Measurements from ENCODE around the gene LSP1.

LSP1 gene

DNA sequence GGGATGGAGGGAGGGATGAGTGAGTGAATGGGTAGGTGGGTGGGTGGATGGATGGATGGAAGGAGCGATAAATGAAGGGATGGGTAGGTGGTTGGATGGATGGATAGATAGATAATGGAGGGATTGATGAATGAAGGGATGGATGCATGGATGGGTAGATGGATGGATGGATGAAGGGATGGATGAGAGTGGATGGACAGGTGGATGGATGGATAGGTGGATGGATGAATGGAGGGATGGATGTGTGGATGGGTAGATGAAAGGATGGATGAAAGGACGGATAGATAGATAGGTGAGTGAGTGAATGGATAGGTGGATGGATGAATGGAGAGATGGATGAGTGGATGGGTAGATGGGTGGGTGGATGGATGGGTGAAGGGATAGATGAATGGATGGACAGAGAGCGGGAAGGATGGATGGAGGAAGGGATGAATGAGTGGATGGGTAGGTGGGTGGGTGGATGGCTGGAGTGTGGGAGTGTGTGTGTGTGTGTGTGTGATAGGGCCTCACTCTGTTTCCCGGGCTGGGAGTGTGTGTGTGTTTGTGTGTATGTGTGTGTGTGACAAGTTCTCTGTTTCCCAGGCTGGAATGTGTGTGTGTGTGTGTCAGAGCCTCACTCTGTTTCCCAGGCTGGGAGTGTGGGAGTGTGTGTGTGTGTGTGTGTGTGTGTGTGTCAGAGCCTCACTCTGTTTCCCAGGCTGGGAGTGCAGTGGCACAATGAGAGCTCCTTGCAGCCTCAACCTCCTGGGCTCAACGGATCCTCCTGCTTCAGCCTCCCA, 40.9 kb downstream of the LSP1 start:
- TF ChIP-seq FOXM1 (IDR thresholded peaks at IDR 0.05; ENCODE audit: borderline replicate concordance, low read depth), result no peak

DNA sequence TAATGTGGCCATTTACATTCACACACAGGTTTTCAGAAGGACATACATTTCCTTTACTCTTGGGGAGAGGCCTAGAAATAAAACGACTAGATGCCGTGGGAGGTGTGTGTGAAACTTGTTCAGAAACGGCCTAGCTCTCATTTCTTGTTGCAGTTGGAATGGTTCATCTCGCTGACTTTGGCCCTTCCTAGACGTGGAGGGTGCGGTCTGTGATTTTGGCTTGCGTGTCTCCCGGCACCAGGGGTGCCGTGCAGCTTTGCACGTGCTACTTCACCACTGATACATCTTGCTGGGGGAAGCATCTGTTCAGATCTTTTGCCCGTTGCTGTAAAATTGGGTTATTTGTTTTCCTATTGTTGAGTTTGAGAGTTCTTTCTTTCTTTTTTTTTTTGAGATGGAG, 41.9 kb downstream of the LSP1 start:
- no peak for TF ChIP-seq TAF1 (IDR thresholded peaks at IDR 0.05; ENCODE audit: low read depth)
- TF ChIP-seq TCF12 (IDR thresholded peaks at IDR 0.05; ENCODE audit: low read depth), result no peak
- TF ChIP-seq, protein P1, sequence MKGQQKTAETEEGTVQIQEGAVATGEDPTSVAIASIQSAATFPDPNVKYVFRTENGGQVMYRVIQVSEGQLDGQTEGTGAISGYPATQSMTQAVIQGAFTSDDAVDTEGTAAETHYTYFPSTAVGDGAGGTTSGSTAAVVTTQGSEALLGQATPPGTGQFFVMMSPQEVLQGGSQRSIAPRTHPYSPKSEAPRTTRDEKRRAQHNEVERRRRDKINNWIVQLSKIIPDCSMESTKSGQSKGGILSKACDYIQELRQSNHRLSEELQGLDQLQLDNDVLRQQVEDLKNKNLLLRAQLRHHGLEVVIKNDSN (IDR thresholded peaks at IDR 0.05), result no peak
- TF ChIP-seq TEAD4 (IDR thresholded peaks at IDR 0.05), result no peak
- TF ChIP-seq, protein P2, sequence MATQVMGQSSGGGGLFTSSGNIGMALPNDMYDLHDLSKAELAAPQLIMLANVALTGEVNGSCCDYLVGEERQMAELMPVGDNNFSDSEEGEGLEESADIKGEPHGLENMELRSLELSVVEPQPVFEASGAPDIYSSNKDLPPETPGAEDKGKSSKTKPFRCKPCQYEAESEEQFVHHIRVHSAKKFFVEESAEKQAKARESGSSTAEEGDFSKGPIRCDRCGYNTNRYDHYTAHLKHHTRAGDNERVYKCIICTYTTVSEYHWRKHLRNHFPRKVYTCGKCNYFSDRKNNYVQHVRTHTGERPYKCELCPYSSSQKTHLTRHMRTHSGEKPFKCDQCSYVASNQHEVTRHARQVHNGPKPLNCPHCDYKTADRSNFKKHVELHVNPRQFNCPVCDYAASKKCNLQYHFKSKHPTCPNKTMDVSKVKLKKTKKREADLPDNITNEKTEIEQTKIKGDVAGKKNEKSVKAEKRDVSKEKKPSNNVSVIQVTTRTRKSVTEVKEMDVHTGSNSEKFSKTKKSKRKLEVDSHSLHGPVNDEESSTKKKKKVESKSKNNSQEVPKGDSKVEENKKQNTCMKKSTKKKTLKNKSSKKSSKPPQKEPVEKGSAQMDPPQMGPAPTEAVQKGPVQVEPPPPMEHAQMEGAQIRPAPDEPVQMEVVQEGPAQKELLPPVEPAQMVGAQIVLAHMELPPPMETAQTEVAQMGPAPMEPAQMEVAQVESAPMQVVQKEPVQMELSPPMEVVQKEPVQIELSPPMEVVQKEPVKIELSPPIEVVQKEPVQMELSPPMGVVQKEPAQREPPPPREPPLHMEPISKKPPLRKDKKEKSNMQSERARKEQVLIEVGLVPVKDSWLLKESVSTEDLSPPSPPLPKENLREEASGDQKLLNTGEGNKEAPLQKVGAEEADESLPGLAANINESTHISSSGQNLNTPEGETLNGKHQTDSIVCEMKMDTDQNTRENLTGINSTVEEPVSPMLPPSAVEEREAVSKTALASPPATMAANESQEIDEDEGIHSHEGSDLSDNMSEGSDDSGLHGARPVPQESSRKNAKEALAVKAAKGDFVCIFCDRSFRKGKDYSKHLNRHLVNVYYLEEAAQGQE (IDR thresholded peaks at IDR 0.05; ENCODE audit: low read depth), result no peak
- TF ChIP-seq EGR1 (IDR thresholded peaks at IDR 0.05), result no peak

DNA sequence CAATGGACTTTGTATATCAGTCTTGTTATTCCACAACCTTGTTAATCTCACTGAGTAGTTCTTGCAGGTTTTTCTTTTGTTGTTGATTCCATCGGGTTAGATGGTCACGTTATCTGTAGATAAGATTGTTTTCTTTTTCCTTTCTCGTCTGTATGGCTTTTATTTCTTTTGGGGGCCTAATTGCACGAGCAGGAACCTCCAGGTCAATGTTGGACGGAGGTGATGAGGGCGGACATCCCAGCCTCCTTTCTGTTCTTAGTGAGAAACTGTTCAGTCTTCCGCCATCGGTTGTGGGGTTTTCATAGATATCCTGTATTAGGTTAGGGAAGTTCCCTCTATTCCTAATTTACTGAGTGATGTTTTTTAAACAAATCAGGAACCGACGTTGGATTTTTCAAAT, 43.6 kb downstream of the LSP1 start:
- TF ChIP-seq ZBTB7A (IDR thresholded peaks at IDR 0.05; ENCODE audit: low read depth) (no peak), FOXM1 (IDR thresholded peaks at IDR 0.05; ENCODE audit: borderline replicate concordance, low read depth) (no peak), TAF1 (IDR thresholded peaks at IDR 0.05; ENCODE audit: low read depth) (no peak), CEBPB (IDR thresholded peaks at IDR 0.05) (no peak), TEAD4 (IDR thresholded peaks at IDR 0.05) (no peak), EP300 (IDR thresholded peaks at IDR 0.05; ENCODE audit: borderline replicate concordance) (no peak)
- TF ChIP-seq, protein P2 (IDR thresholded peaks at IDR 0.05; ENCODE audit: low read depth), result no peak

DNA sequence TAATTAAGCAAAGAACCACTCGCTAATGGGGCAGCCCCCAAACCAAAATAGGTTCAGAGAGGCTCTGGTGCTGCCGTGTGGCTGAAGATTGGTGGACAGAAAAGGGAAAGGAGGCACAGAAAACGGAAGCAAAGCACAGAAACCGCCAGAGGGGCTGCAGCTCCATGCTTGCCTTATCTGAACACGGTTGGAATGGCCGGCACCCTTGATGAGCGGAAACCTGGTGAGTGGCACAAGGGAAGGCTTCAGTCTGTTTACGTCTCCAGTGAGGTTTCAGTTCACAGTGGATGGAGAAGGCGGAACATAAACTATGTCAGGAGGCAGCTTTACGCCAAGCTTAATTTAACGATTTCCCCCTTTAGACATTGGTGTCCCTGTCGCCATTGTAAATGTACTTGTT, 44.0 kb downstream of the LSP1 start:
- TF ChIP-seq NFIC (IDR thresholded peaks at IDR 0.05), result no peak
- TF ChIP-seq EGR1 (IDR thresholded peaks at IDR 0.05), result no peak
- TF ChIP-seq, protein P1 (IDR thresholded peaks at IDR 0.05), result no peak
- no peak for TF ChIP-seq ZBTB7A (IDR thresholded peaks at IDR 0.05; ENCODE audit: low read depth)
- no peak for TF ChIP-seq CREB1 (IDR thresholded peaks at IDR 0.05; ENCODE audit: low read depth)
- TF ChIP-seq YY1 (IDR thresholded peaks at IDR 0.05; ENCODE audit: low read depth), result no peak
- TF ChIP-seq, protein P3, sequence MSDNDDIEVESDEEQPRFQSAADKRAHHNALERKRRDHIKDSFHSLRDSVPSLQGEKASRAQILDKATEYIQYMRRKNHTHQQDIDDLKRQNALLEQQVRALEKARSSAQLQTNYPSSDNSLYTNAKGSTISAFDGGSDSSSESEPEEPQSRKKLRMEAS (IDR thresholded peaks at IDR 0.05), result no peak
- TF ChIP-seq, protein P2 (IDR thresholded peaks at IDR 0.05; ENCODE audit: low read depth), result no peak
- no peak for TF ChIP-seq EP300 (IDR thresholded peaks at IDR 0.05; ENCODE audit: borderline replicate concordance)
- no peak for TF ChIP-seq TAF1 (IDR thresholded peaks at IDR 0.05; ENCODE audit: low read depth)
- TF ChIP-seq RAD21 (IDR thresholded peaks at IDR 0.05; ENCODE audit: low read depth), result no peak
- no peak for TF ChIP-seq CEBPB (IDR thresholded peaks at IDR 0.05)
- TF ChIP-seq TCF12 (IDR thresholded peaks at IDR 0.05; ENCODE audit: low read depth), result no peak
- no peak for TF ChIP-seq FOXM1 (IDR thresholded peaks at IDR 0.05; ENCODE audit: borderline replicate concordance, low read depth)
- TF ChIP-seq TEAD4 (IDR thresholded peaks at IDR 0.05), result no peak

DNA sequence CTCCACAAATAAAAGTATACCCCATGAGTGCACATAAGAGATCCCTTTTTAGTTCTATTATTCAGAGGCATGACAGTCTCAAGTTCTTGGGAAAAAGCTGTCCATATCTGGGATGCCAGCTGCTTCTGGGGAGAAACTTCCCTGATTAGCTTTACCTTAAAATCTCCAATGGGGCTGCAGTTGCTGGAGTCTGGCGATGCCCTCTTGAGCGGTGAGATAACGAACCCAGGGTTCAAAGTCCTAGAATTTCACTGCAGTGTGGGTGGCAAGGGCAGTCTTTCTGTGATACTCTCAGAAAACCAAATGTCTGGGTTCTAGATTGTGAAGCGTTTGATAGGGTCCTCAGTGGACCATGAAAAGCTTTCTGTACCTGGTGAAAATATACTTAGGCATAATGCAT, 46.2 kb downstream of the LSP1 start:
- no peak for TF ChIP-seq CREB1 (IDR thresholded peaks at IDR 0.05; ENCODE audit: low read depth)
- TF ChIP-seq CEBPB (IDR thresholded peaks at IDR 0.05), result no peak
- TF ChIP-seq ZBTB7A (IDR thresholded peaks at IDR 0.05; ENCODE audit: low read depth), result no peak
- TF ChIP-seq, protein P3 (IDR thresholded peaks at IDR 0.05), result no peak
- TF ChIP-seq TAF1 (IDR thresholded peaks at IDR 0.05; ENCODE audit: low read depth), result no peak
- TF ChIP-seq NFIC (IDR thresholded peaks at IDR 0.05), result no peak

Measured in Ishikawa (cell line).